Fibroblast of the aortic adventitia (primary cell): Measurements from ENCODE around the gene OXER1. TPM values are rescaled to one million over a fixed set of nuclear protein-coding genes. Genes with fewer than 3 reads are reported as not detected.

Source experiments
- DNase-seq: peaks from one replicate; pipeline ENCODE4 v3.0.0-alpha.2; 2010; ENCODE audit warnings: low read depth
- H3K4me3 ChIP-seq: 2 replicates; pipeline ENCODE4 v1.5.1; 2011; ENCODE audit warnings: low read depth, mild to moderate bottlenecking, control low read depth, low read length, moderate library complexity
- CTCF ChIP-seq: IDR thresholded peaks from 2 replicates; pipeline ENCODE4 v1.5.1; 2011; ENCODE audit warnings: mild to moderate bottlenecking, low read length, control low read depth, inconsistent platforms; ENCODE audit not compliant: insufficient read depth
- total RNA-seq: library from RNA; depleted of rRNA; stranded (reverse); fragments of >200 nt; gene quantifications from 2 replicates; pipeline ENCODE4 v1.2.3, GENCODE V29; 2012; ENCODE audit warnings: low replicate concordance

The OXER1 gene
- total RNA-seq, 1 donor, result 0.27 TPM

- TF ChIP-seq CTCF, result no peak
- H3K4me3 ChIP-seq, result no peak overlapping the region
- no peak for DNase-seq
These were observed 25.8 kb upstream of the OXER1 start for GRCh38 chr2:42789751-42790150.

- no peak for DNase-seq
- TF ChIP-seq CTCF, result no peak
These were observed 24.9 kb upstream of the OXER1 start for GRCh38 chr2:42788882-42789281.

GRCh38 chr2:42788478-42788793 is 24.5 kb upstream of the OXER1 start:
- H3K4me3 ChIP-seq, result no peak overlapping the region
- no peak for TF ChIP-seq CTCF
- DNase-seq, result no peak

More at GRCh38 chr2:42788882-42789281, 24.9 kb upstream of the OXER1 start:
- no peak overlapping the region for H3K4me3 ChIP-seq

GRCh38 chr2:42787788-42788477 is 24.0 kb upstream of the OXER1 start:
- no peak for TF ChIP-seq CTCF

GRCh38 chr2:42787424-42787787 is 23.5 kb upstream of the OXER1 start:
- TF ChIP-seq CTCF, result no peak
- no peak for DNase-seq

More at GRCh38 chr2:42787788-42788477, 24.0 kb upstream of the OXER1 start:
- no peak overlapping the region for H3K4me3 ChIP-seq
- DNase-seq, result no peak

GRCh38 chr2:42786561-42787345 is 22.8 kb upstream of the OXER1 start:
- DNase-seq, result no peak
- H3K4me3 ChIP-seq, result no peak overlapping the region
- no peak for TF ChIP-seq CTCF

More at GRCh38 chr2:42787424-42787787, 23.5 kb upstream of the OXER1 start:
- H3K4me3 ChIP-seq, result no peak overlapping the region
